Tibial artery (tissue), 4 donors: Measurements from ENCODE around the gene PLAC8.

ENCODE experiments used
- DNase-seq, 2 donors: peaks; one replicate each; pipeline ENCODE4 v3.0.0-alpha.2; 2019
- H3K27ac ChIP-seq, 2 donors: fragments of 200-600 bp; sonication (generic) in 1 of 2; 1 replicate in 1 of 2; 2 replicates in 1 of 2; pipeline ENCODE4 v1.5.1; 2018 to 2019; ENCODE audit warnings: mild to moderate bottlenecking in 1 of 2
- H3K27me3 ChIP-seq, 2 donors: fragments of 200-600 bp; sonication (generic) in 1 of 2; one replicate each; pipeline versions ENCODE4 v1.5.1 to v1.6.0; 2016 to 2019
- H3K36me3 ChIP-seq, 3 donors: fragments of 200-600 bp; sonication (generic) in 2 of 3; one replicate each; pipeline ENCODE4 v1.5.1; 2016 to 2019; ENCODE audit warnings: mild to moderate bottlenecking in 2 of 3
- H3K4me1 ChIP-seq, 4 donors: fragments of 200-600 bp; sonication (generic) in 2 of 4; 1 replicate in 3 of 4; 2 replicates in 1 of 4; pipeline ENCODE4 v1.5.1; 2016 to 2019
- H3K4me3 ChIP-seq, 2 donors: fragments of 200-600 bp; sonication (generic) in 1 of 2; 1 replicate in 1 of 2; 2 replicates in 1 of 2; pipeline ENCODE4 v1.5.1; 2018 to 2019; ENCODE audit warnings: mild to moderate bottlenecking in 2 of 2
- H3K9me3 ChIP-seq, 3 donors: fragments of 200-600 bp; sonication (generic) in 1 of 3; one replicate each; pipeline ENCODE4 v1.5.1; 2016 to 2019
- CTCF ChIP-seq, 2 experiments: fragments of 200-600 bp in 1 of 2; fragments of 450-650 bp in 1 of 2; IDR thresholded peaks; one replicate each; pipeline ENCODE4 v1.5.1; 2017 to 2019; ENCODE audit warnings: antibody characterized with exemption in 2 of 2, mild to moderate bottlenecking in 1 of 2, moderate library complexity in 1 of 2
- intact Hi-C: fragments of 100-400 bp; cut with DNase I; formaldehyde crosslinking; loops from one replicate; pipeline ENCODE4 v1.15.0; 2023; ENCODE audit warnings: low total_unique reads

PLAC8 gene

GRCh38 chr4:83108101-83108861, 6.2 kb downstream of the PLAC8 start:
- Histone ChIP-seq H3K36me3 (no peaks in the 10 kb centered on the region), H3K4me1 (peaks cover 0 to 14% (median 12%) of the 10 kb centered on the region in 4 donors)

DNA sequence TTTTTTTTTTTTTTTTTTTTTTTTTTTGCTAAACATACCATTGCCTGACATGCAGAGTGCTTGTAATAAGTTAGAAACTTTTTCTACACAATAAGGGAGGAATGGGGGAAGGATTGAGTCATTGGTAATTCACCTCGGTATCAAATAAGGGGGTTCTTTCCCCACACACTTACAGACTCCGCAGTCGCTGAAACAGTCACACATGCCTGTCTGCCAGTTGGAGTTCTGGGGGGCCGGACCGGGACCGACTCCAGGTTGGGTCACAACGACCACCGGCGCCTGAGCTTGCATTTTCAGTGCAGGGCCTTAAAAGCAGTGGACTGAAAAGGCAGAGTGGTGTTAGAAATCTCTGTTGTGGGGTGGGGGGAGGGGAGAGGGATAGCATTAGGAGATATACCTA, 6.9 kb downstream of the PLAC8 start:
- no peak for DNase-seq
- Histone ChIP-seq H3K27ac (no peak overlapping the region), H3K4me3 (no peak overlapping the region), H3K9me3 (no peaks in the 10 kb centered on the region), H3K36me3 (no peaks in the 10 kb centered on the region), H3K27me3 (no peaks in the 10 kb centered on the region), H3K4me1 (peaks cover 0 to 14% (median 12%) of the 10 kb centered on the region in 4 donors)
- intact Hi-C loops = no loop called here
- no peak for TF ChIP-seq CTCF (IDR thresholded peaks at IDR 0.05)

More at GRCh38 chr4:83108101-83108861, 6.2 kb downstream of the PLAC8 start:
- intact Hi-C loops = no loop called here
- H3K27ac ChIP-seq = no peak overlapping the region
- no peaks in the 10 kb centered on the region for H3K9me3 ChIP-seq
- H3K4me3 ChIP-seq = no peak overlapping the region
- no peaks in the 10 kb centered on the region for H3K27me3 ChIP-seq
- no peak for DNase-seq
- no peak for TF ChIP-seq CTCF (IDR thresholded peaks at IDR 0.05)

GRCh38 chr4:83104991-83105390, 9.5 kb downstream of the PLAC8 start:
- no peaks in the 10 kb centered on the region for H3K36me3 ChIP-seq
- H3K27me3 ChIP-seq = no peaks in the 10 kb centered on the region
- intact Hi-C loops = no loop called here
- H3K9me3 ChIP-seq = no peaks in the 10 kb centered on the region
- H3K27ac ChIP-seq = no peak overlapping the region
- H3K4me3 ChIP-seq = no peak overlapping the region
- TF ChIP-seq CTCF (IDR thresholded peaks at IDR 0.05) = no peak
- DNase-seq = no peak
- H3K4me1 ChIP-seq = peaks cover 0 to 8% (median 7%) of the 10 kb centered on the region in 4 donors

DNA sequence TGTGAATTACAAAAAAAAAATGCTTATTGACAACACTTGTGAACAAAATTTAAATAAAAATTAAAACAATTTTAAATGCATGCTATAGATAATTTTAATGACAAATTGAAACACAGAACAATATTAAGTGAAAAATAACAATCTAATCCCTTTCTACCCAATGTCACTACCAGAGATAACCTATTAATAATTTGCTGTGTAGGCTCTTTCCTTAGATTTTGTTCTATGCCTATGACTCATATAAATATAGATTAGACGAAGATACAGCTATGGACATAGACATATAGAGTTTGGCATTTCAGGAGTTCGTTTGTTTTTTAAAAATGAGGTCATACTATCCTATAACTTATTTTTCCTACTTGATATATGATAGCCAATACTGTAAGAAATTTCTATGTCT, 18.1 kb downstream of the PLAC8 start:
- Histone ChIP-seq H3K4me1 (no peaks in the 10 kb centered on the region), H3K9me3 (no peaks in the 10 kb centered on the region), H3K27ac (no peak overlapping the region), H3K4me3 (no peak overlapping the region), H3K27me3 (no peaks in the 10 kb centered on the region), H3K36me3 (no peaks in the 10 kb centered on the region)
- intact Hi-C loops = no loop called here
- no peak for DNase-seq
- TF ChIP-seq CTCF (IDR thresholded peaks at IDR 0.05) = no peak

DNA sequence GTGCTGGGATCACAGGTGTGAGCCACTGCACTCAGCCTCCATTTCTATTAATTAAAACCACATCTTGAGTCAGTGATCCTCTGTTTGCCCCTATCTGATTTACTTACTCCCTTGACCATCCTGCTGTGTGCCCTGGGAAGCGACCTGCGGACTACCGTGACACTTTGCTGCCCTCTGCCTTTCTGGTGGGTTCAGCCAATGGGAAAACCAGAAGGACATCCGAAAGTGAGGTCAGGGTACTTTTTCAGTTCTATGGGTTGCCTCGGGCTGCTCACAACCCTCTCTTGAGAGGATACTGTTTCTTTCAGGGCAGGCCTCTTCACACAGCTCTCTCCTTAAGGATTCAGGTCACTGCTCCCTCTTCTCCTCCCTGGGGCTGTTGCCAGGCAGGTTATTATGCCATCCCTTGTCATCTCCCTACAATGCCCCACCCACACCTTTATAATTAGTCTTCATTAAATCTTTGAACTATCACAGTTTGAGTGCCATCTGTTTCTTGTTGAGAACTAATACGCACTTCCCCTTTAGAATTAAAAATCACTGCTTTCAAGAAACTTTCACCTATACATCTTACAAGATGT, 21.4 kb downstream of the PLAC8 start:
- no peak overlapping the region for H3K27ac ChIP-seq
- no peaks in the 10 kb centered on the region for H3K9me3 ChIP-seq
- TF ChIP-seq CTCF (IDR thresholded peaks at IDR 0.05) = no peak
- H3K4me1 ChIP-seq = no peaks in the 10 kb centered on the region
- no peaks in the 10 kb centered on the region for H3K27me3 ChIP-seq
- no peak overlapping the region for H3K4me3 ChIP-seq
- no peaks in the 10 kb centered on the region for H3K36me3 ChIP-seq
- intact Hi-C loops = no loop called here
- no peak for DNase-seq
